Measurements from ENCODE around the gene FYB2.

FYB2 gene

GRCh38 chr1:56819387-56819899 lies at the start of gene FYB2:
FYB2 (minus strand) TSS chr1:56819404; CDS start chr1:56819290, 114 bp downstream.
- Histone ChIP-seq H3K9me3 (ENCODE audit: control insufficient read depth, insufficient read depth, low read length) (no peaks in the 10 kb centered on the region), H3K27me3 (ENCODE audit: control insufficient read depth, insufficient read depth, low read length) (no peaks in the 10 kb centered on the region), H3K36me3 (ENCODE audit: control insufficient read depth, insufficient read depth, low read length) (no peaks in the 10 kb centered on the region), H3K4me1 (ENCODE audit: control insufficient read depth, insufficient read depth, low read length) (peaks cover 3% of the 10 kb centered on the region; the same call in 1 of the 2 replicates), H3K27ac (ENCODE audit: low read length) (no peak within 1 kb of the TSS), H3K4me3 (ENCODE audit: low read length) (no peak within 1 kb of the TSS)
- DNase-seq (ENCODE audit: low read depth, low spot score), result peak; percentile 25
- WGBS (ENCODE audit: insufficient coverage, insufficient read length), result no CpG with 5 or more reads among the region's 10 CpGs

GRCh38 chr1:56868761-56869160 lies 49.6 kb upstream of the FYB2 start:
- no peak for DNase-seq (ENCODE audit: low read depth, low spot score)
- Histone ChIP-seq H3K4me3 (ENCODE audit: low read length) (no peak overlapping the region), H3K4me1 (ENCODE audit: control insufficient read depth, insufficient read depth, low read length) (no peaks in the 10 kb centered on the region), H3K9me3 (ENCODE audit: control insufficient read depth, insufficient read depth, low read length) (no peaks in the 10 kb centered on the region), H3K27me3 (ENCODE audit: control insufficient read depth, insufficient read depth, low read length) (no peaks in the 10 kb centered on the region), H3K36me3 (ENCODE audit: control insufficient read depth, insufficient read depth, low read length) (no peaks in the 10 kb centered on the region), H3K27ac (ENCODE audit: low read length) (no peak overlapping the region)
- WGBS (ENCODE audit: insufficient coverage, insufficient read length), result no CpG with 5 or more reads among the region's 2 CpGs

- no CpG with 5 or more reads among the region's 5 CpGs for WGBS (ENCODE audit: insufficient coverage, insufficient read length)
- Histone ChIP-seq H3K27me3 (ENCODE audit: control insufficient read depth, insufficient read depth, low read length) (no peaks in the 10 kb centered on the region), H3K27ac (ENCODE audit: low read length) (no peak overlapping the region), H3K9me3 (ENCODE audit: control insufficient read depth, insufficient read depth, low read length) (no peaks in the 10 kb centered on the region), H3K4me3 (ENCODE audit: low read length) (no peak overlapping the region), H3K36me3 (ENCODE audit: control insufficient read depth, insufficient read depth, low read length) (no peaks in the 10 kb centered on the region), H3K4me1 (ENCODE audit: control insufficient read depth, insufficient read depth, low read length) (no peaks in the 10 kb centered on the region)
- DNase-seq (ENCODE audit: low read depth, low spot score), result no peak
Measured at GRCh38 chr1:56867491-56867890, 48.3 kb upstream of the FYB2 start.

GRCh38 chr1:56866656-56867055 lies 47.5 kb upstream of the FYB2 start:
- Histone ChIP-seq H3K4me1 (ENCODE audit: control insufficient read depth, insufficient read depth, low read length) (no peaks in the 10 kb centered on the region), H3K27ac (ENCODE audit: low read length) (no peak overlapping the region), H3K36me3 (ENCODE audit: control insufficient read depth, insufficient read depth, low read length) (no peaks in the 10 kb centered on the region), H3K4me3 (ENCODE audit: low read length) (no peak overlapping the region), H3K9me3 (ENCODE audit: control insufficient read depth, insufficient read depth, low read length) (no peaks in the 10 kb centered on the region), H3K27me3 (ENCODE audit: control insufficient read depth, insufficient read depth, low read length) (no peaks in the 10 kb centered on the region)
- DNase-seq (ENCODE audit: low read depth, low spot score), result no peak
- WGBS (ENCODE audit: insufficient coverage, insufficient read length), result no CpG with 5 or more reads among the region's 2 CpGs

GRCh38 chr1:56864430-56864829 lies 45.2 kb upstream of the FYB2 start:
- WGBS (ENCODE audit: insufficient coverage, insufficient read length), result no CpG with 5 or more reads among the region's 2 CpGs
- DNase-seq (ENCODE audit: low read depth, low spot score), result no peak
- H3K9me3 ChIP-seq (ENCODE audit: control insufficient read depth, insufficient read depth, low read length), result no peaks in the 10 kb centered on the region
- H3K4me3 ChIP-seq (ENCODE audit: low read length), result no peak overlapping the region
- no peaks in the 10 kb centered on the region for H3K4me1 ChIP-seq (ENCODE audit: control insufficient read depth, insufficient read depth, low read length)
- no peak overlapping the region for H3K27ac ChIP-seq (ENCODE audit: low read length)
- H3K27me3 ChIP-seq (ENCODE audit: control insufficient read depth, insufficient read depth, low read length), result no peaks in the 10 kb centered on the region
- H3K36me3 ChIP-seq (ENCODE audit: control insufficient read depth, insufficient read depth, low read length), result no peaks in the 10 kb centered on the region

- Histone ChIP-seq H3K36me3 (ENCODE audit: control insufficient read depth, insufficient read depth, low read length) (no peaks in the 10 kb centered on the region), H3K4me3 (ENCODE audit: low read length) (no peak overlapping the region), H3K4me1 (ENCODE audit: control insufficient read depth, insufficient read depth, low read length) (no peaks in the 10 kb centered on the region), H3K27ac (ENCODE audit: low read length) (no peak overlapping the region), H3K27me3 (ENCODE audit: control insufficient read depth, insufficient read depth, low read length) (no peaks in the 10 kb centered on the region), H3K9me3 (ENCODE audit: control insufficient read depth, insufficient read depth, low read length) (no peaks in the 10 kb centered on the region)
- no CpG with 5 or more reads among the region's 3 CpGs for WGBS (ENCODE audit: insufficient coverage, insufficient read length)
- no peak for DNase-seq (ENCODE audit: low read depth, low spot score)
Measured at GRCh38 chr1:56863265-56863992, 44.2 kb upstream of the FYB2 start.

GRCh38 chr1:56859287-56859686 lies 40.1 kb upstream of the FYB2 start:
- DNase-seq (ENCODE audit: low read depth, low spot score), result no peak
- Histone ChIP-seq H3K27me3 (ENCODE audit: control insufficient read depth, insufficient read depth, low read length) (no peaks in the 10 kb centered on the region), H3K4me1 (ENCODE audit: control insufficient read depth, insufficient read depth, low read length) (no peaks in the 10 kb centered on the region), H3K27ac (ENCODE audit: low read length) (no peak overlapping the region), H3K9me3 (ENCODE audit: control insufficient read depth, insufficient read depth, low read length) (no peaks in the 10 kb centered on the region), H3K4me3 (ENCODE audit: low read length) (no peak overlapping the region), H3K36me3 (ENCODE audit: control insufficient read depth, insufficient read depth, low read length) (no peaks in the 10 kb centered on the region)

GRCh38 chr1:56856186-56856585 lies 37.0 kb upstream of the FYB2 start:
- no peak overlapping the region for H3K27ac ChIP-seq (ENCODE audit: low read length)
- no peaks in the 10 kb centered on the region for H3K36me3 ChIP-seq (ENCODE audit: control insufficient read depth, insufficient read depth, low read length)
- no peak for DNase-seq (ENCODE audit: low read depth, low spot score)
- no peaks in the 10 kb centered on the region for H3K9me3 ChIP-seq (ENCODE audit: control insufficient read depth, insufficient read depth, low read length)
- H3K27me3 ChIP-seq (ENCODE audit: control insufficient read depth, insufficient read depth, low read length), result no peaks in the 10 kb centered on the region
- H3K4me1 ChIP-seq (ENCODE audit: control insufficient read depth, insufficient read depth, low read length), result no peaks in the 10 kb centered on the region
- no peak overlapping the region for H3K4me3 ChIP-seq (ENCODE audit: low read length)

GRCh38 chr1:56855190-56855589 lies 36.0 kb upstream of the FYB2 start:
- no peaks in the 10 kb centered on the region for H3K36me3 ChIP-seq (ENCODE audit: control insufficient read depth, insufficient read depth, low read length)
- WGBS (ENCODE audit: insufficient coverage, insufficient read length), result no CpG with 5 or more reads among the region's 1 CpG
- H3K9me3 ChIP-seq (ENCODE audit: control insufficient read depth, insufficient read depth, low read length), result no peaks in the 10 kb centered on the region
- H3K4me3 ChIP-seq (ENCODE audit: low read length), result no peak overlapping the region
- DNase-seq (ENCODE audit: low read depth, low spot score), result no peak
- no peaks in the 10 kb centered on the region for H3K27me3 ChIP-seq (ENCODE audit: control insufficient read depth, insufficient read depth, low read length)
- H3K27ac ChIP-seq (ENCODE audit: low read length), result no peak overlapping the region
- H3K4me1 ChIP-seq (ENCODE audit: control insufficient read depth, insufficient read depth, low read length), result no peaks in the 10 kb centered on the region

GRCh38 chr1:56854521-56855099 lies 35.4 kb upstream of the FYB2 start, which contains the start of gene C8A:
C8A (plus strand) TSS chr1:56854797; CDS start chr1:56854902, 105 bp downstream.
- Histone ChIP-seq H3K4me1 (ENCODE audit: control insufficient read depth, insufficient read depth, low read length) (no peaks in the 10 kb centered on the region; the same call in 1 of the 2 replicates), H3K4me3 (ENCODE audit: low read length) (no peak within 1 kb of the TSS), H3K36me3 (ENCODE audit: control insufficient read depth, insufficient read depth, low read length) (no peaks in the 10 kb centered on the region), H3K27me3 (ENCODE audit: control insufficient read depth, insufficient read depth, low read length) (no peaks in the 10 kb centered on the region), H3K9me3 (ENCODE audit: control insufficient read depth, insufficient read depth, low read length) (no peaks in the 10 kb centered on the region), H3K27ac (ENCODE audit: low read length) (no peak within 1 kb of the TSS)
- DNase-seq (ENCODE audit: low read depth, low spot score), result no peak
- WGBS (ENCODE audit: insufficient coverage, insufficient read length), result no CpG with 5 or more reads among the region's 3 CpGs

GRCh38 chr1:56852476-56852875 lies 33.3 kb upstream of the FYB2 start:
- WGBS (ENCODE audit: insufficient coverage, insufficient read length), result no CpG with 5 or more reads among the region's 1 CpG
- Histone ChIP-seq H3K4me1 (ENCODE audit: control insufficient read depth, insufficient read depth, low read length) (no peaks in the 10 kb centered on the region; the same call in 1 of the 2 replicates), H3K9me3 (ENCODE audit: control insufficient read depth, insufficient read depth, low read length) (no peaks in the 10 kb centered on the region), H3K27ac (ENCODE audit: low read length) (no peak overlapping the region), H3K36me3 (ENCODE audit: control insufficient read depth, insufficient read depth, low read length) (no peaks in the 10 kb centered on the region), H3K4me3 (ENCODE audit: low read length) (no peak overlapping the region), H3K27me3 (ENCODE audit: control insufficient read depth, insufficient read depth, low read length) (no peaks in the 10 kb centered on the region)
- no peak for DNase-seq (ENCODE audit: low read depth, low spot score)
